Activated CD4-positive, CD25-positive, alpha-beta regulatory T cell treated with anti-CD3 and anti-CD28 coated beads, Interleukin-2, amount 50 U/mL, for 72 hours (primary cell): ENCODE measurements around the gene SQSTM1.
"Not testable (repeated sequence)": the region's sequence is repeated elsewhere in the genome, so short reads cannot be mapped to it uniquely, and the experiment has no call there.

Experiments used
- DNase-seq: peaks from one replicate; pipeline ENCODE4 v3.0.0; 2021

The SQSTM1 gene

DNA sequence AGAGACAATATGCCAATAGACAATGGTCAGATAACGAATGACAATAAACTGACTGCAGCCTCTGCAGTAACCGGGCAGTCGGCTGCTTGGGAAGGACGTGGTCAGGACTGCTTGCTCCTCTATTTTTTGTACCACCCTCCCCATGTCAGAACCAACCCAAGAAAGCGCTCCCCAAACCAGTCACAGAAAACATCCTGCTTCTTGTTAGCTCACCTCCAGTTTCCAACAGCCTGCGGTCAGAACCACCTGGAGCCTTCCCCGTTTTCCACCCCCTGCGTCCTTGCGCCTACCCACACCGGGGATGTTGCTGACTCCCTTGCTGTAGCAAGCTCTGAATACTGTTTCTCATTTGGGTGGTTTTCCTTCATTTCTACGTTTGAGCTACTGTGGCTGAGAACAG lies 39.6 kb downstream of the SQSTM1 start:
- no peak for DNase-seq

DNA sequence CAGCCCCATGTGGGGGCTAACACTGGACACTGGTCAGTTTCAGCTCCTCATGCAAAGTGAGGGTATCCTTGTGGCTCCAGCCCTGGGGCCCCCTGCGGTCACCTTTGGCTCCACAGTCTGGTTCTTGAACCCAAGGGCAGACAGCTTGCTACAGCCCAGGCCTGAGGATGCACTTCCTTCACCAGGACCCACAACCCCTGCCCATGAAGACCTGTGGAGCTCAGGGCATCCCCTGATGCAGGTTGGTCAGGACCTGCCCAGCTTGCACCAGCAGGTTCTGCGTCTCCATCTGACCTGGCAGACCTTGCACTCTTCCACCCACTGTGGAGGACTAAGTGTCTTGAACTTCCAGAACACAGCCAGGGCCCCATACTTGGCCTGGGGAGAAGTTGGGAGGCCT lies 41.6 kb downstream of the SQSTM1 start:
- no peak for DNase-seq

DNA sequence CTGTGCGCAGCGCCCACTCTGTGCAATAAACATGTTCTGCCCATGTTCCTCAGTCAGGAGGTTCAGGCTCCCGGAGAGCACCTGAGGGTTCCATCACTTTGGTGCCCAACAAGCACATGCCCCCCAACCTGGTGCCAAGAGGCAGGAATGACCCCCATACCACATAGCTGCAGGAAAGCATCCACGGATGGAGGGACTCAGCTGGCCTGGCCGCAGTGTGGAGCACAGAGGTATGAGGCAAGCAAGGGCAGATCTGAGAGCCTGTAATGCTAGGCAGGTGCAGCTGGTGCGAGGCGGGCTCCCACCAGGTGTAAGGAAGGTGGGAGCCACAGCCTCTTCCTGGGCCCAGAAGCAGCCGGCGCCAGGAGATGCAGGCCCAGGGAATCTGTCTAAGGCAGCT lies 42.2 kb downstream of the SQSTM1 start:
- no peak for DNase-seq

GRCh38 chr5:179863449-179864085 lies 42.9 kb downstream of the SQSTM1 start:
- no peak for DNase-seq

DNA sequence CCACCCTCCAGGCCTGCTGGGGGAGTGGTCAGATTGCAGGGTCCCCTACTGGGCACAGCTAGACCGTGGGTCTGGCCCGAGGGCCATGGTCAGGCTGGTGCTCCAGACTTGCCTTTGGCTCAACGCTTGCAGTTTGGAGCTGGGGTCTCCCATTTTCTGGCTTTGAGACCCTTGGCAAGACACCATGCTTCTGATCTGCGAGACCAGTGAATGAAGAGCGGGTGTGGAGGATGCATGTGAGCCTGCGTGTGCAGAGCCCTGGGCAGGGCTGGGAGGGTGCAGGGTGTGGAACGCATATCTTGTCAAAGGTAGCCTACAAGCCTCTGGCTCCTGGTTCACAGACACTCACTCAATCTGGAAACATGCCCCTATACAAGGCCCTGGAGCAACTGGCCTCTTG lies 44.0 kb downstream of the SQSTM1 start:
- no peak for DNase-seq

DNA sequence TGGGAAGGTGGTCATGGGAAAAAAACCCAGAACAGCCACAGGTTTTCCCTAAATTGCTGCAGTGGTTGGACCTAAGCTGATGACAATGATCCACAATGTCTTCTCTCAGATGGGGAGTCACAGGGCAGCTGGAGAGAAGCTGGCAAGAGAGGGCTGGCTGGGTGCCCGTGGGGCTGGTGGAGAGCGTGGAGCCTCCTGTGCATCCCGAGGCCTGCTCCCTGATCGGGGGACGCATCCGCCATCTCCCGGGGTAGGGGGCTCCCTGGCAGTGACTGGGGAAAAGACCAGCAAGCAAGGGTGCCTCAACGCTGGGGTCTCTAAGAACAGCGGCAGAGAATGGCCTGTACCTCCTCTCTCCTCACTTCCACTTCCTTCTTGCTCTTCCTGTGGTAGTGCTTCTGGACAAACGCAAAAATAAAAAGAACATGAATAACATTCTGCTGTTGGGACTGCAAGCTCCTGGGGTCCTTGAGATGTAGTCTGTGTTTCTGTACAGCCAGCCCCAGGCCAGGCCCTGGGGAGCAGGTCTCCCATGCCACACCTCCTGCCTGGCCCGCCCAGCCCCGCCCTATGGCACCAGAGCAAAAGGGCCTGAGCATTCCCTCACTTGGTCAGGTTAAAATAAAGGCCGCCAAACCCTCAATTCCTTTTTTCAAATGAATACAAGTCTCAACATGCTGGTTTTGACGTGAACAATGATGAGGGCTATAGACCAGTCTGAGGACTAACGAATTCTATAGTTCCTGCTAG lies 45.0 kb downstream of the SQSTM1 start:
- no peak for DNase-seq

DNA sequence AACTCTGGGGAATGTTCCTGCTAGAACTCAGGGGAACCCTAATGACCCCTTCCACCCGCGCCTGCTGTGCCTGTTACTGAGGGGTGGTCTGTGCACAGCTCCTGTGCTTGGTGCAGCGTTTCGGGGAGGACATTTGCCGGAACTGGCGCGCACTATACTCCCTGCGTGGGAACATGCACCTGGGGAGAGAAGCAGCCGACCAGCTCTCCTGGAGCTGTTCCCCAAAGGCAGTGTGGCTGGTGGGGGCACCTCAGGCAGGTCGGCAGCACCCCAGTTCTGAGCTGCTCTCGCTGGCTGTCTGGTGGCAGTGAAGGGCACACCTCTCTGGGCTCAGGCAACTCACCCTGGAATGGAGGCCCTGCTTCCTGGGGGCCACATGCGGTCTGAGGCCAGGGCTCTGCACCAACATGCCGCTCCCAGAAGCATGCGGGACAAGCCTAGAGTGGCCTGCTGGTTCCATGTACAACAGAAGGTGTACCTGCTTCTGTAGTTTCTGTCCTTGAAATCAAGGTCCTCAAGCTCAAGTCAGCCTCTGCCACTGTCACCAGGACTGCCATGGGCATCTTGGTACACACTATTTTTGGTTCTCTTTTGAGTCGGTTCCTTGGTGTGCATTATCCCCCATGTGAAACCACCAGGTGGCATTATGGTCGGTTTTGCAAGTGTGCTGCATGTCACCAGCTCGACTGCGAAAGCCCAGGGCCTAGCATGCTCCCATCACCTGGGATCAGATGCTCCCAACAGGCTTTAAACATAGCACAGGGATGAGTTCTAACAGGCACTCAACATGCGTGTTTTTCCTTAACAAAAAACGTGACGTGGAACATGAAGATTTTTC lies 45.8 kb downstream of the SQSTM1 start:
- no peak for DNase-seq

GRCh38 chr5:179867079-179867465 lies 46.4 kb downstream of the SQSTM1 start:
- no peak for DNase-seq

GRCh38 chr5:179867476-179867875 lies 46.8 kb downstream of the SQSTM1 start:
- no peak for DNase-seq

DNA sequence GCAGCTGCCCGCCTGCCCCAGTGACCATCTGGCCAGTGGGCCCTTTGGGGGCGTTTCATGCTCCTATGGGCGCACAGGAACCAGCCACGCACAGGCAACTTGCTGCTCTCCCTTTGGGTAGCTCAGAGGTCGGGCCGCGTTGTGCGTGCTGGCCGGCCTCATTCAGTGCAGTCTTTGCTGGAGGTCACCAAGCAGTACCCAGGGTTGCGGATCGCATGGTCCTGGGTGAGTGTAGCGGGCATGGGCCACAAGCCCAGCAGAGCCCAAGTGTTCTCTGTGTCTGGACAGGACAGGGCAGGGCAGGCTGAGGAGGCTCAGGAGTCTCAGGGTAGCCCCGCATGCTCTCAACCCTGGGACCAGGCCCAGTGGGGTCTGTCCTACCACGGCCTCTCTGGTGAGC lies 47.8 kb downstream of the SQSTM1 start:
- DNase-seq: no peak

DNA sequence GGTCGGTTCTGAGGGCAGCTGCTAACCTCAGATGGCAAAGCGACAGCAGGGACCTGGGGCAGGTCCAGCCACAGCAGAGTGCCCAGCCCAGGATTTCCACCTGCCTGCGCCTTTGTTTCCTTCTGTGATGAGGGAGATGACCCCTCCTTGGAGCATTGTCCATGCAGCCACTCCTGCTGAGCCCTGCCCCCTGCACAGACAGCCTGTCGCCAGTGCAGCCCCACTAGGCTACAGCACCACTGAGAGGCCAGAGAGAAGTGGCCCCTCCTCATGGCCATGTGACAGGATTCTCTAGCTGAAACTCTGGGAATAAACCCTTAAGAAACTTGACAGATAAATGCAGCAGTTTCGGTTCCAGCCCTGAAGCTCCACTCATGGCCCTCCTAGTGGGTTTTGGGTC lies 48.4 kb downstream of the SQSTM1 start:
- no peak for DNase-seq

- DNase-seq: no peak
Measured at GRCh38 chr5:179869641-179870402, 49.1 kb downstream of the SQSTM1 start.

- DNase-seq: no peak
Measured at GRCh38 chr5:179870403-179870903, 49.7 kb downstream of the SQSTM1 start.

DNA sequence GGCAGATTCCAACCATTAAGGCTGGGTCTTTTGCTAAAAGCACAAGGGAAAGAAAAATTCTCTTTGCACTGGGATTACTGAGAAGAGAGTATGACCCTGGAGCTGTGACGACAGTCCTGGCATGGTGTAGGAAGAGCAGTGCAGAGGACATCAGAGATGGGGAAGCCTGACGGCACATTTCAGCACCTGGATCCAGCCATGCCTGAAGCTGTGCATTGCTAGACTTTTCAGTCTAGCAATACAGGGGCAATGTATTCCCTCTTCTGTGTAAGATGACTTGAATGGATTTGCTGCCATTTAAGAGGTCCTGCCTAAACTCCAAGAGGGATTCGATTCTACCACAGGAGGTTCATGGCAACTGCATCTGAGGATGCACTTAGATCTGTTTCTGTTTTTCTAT lies 50.2 kb downstream of the SQSTM1 start:
- DNase-seq: no peak

- not testable (repeated sequence) for DNase-seq
Measured at GRCh38 chr5:179871533-179871932, 50.8 kb downstream of the SQSTM1 start.

GRCh38 chr5:179872055-179872827 lies 51.5 kb downstream of the SQSTM1 start:
- DNase-seq: no peak

- DNase-seq: no peak
Measured at GRCh38 chr5:179872828-179873575, 52.3 kb downstream of the SQSTM1 start.

DNA sequence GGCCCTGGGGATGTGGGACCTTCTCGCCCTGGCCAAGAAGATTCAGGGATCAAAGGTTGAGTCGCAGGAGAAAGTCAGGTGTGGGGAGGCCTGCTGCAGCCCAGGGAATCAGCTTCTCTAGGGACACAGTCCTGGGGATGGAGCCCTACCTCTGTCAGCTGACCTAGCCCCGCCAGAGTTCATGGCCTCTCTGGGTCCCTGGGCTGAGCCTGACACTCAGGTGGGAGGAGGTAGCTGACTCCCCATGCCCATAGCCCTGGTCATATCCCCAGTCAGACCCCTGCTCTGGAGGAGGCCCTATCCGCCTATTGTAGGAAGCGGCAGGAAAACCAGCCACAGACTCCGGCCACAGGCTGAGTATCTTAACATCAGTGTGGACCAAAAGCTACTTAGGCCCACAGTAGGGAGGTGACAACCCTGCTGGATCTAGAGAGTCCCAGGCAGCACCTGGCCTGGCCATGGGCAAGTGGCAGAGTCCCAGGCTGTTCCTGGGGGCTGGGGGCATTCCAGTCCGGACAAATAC lies 52.9 kb downstream of the SQSTM1 start:
- DNase-seq: no peak

- no peak for DNase-seq
Measured at GRCh38 chr5:179874136-179874535, 53.4 kb downstream of the SQSTM1 start.

- no peak for DNase-seq
Measured at GRCh38 chr5:179874536-179875292, 54.0 kb downstream of the SQSTM1 start.
